SK-N-SH (cell line): ENCODE data around the gene EYA2. TPM values are rescaled to one million over a fixed set of nuclear protein-coding genes. Genes with fewer than 3 reads are reported as not detected.

Source experiments
- CTCF ChIA-PET: fragments of 300-600, 350-600 bp; formaldehyde crosslinking; extraction: SDS; loops from one replicate; lab custom pipeline; 2021; lab: Yijun Ruan, JAX
- POLR2A ChIA-PET: fragments of 350-600 bp; sonication (Branson Sonifier 250); formaldehyde crosslinking; extraction: SDS; loops from one replicate; lab custom pipeline; 2020; ENCODE audit warnings: antibody characterized with exemption, inconsistent platforms; lab: Yijun Ruan, JAX
- DNase-seq: peaks from one replicate; pipeline ENCODE4 v3.0.0; 2012
- H2AFZ ChIP-seq: fragments of 200-600 bp; sonication (generic); 2 replicates; pipeline ENCODE4 v1.8.1; 2016; ENCODE audit warnings: antibody characterized with exemption, mild to moderate bottlenecking, low read depth
- H3F3A ChIP-seq: fragments of 200-600 bp; sonication (generic); replicated peaks from 2 replicates; pipeline ENCODE3; 2016; ENCODE audit warnings: antibody characterized with exemption, mild to moderate bottlenecking; ENCODE audit not compliant: insufficient read depth
- H3K27ac ChIP-seq, 2 experiments: fragments of 200-500 bp in 1 of 2; fragments of 200-600 bp in 1 of 2; sonication (Bioruptor generic) in 1 of 2; sonication (generic), shearing (Covaris generic) in 1 of 2; 2 replicates each; pipeline versions ENCODE4 v1.5.1 to v1.6.1; 2014 to 2016; ENCODE audit warnings: low read depth in 2 of 2, inconsistent platforms in 1 of 2, low read length in 1 of 2, mild to moderate bottlenecking in 1 of 2, mixed read lengths in 1 of 2
- H3K27me3 ChIP-seq: fragments of 200-600 bp; sonication (generic), shearing (Covaris generic); 2 replicates; pipeline ENCODE4 v1.6.1; 2016; ENCODE audit warnings: mixed run types; ENCODE audit not compliant: insufficient read depth
- H3K36me3 ChIP-seq, 2 experiments: fragments of 200-500 bp in 1 of 2; fragments of 200-600 bp in 1 of 2; sonication (Bioruptor generic) in 1 of 2; sonication (generic) in 1 of 2; replicated peaks in 1 of 2; 2 replicates each; pipeline versions ENCODE3 to v1.5.1; 2014 to 2016; ENCODE audit warnings: low read length in 1 of 2, mild to moderate bottlenecking in 1 of 2; ENCODE audit not compliant: insufficient read depth in 2 of 2, control insufficient read depth in 1 of 2
- H3K4me1 ChIP-seq, 2 experiments: fragments of 200-500 bp in 1 of 2; fragments of 200-600 bp in 1 of 2; sonication (Bioruptor generic) in 1 of 2; sonication (generic), shearing (Covaris generic) in 1 of 2; 2 replicates each; pipeline versions ENCODE4 v1.5.1 to v1.6.1; 2014 to 2016; ENCODE audit warnings: low read depth in 1 of 2, low read length in 1 of 2, mixed run types in 1 of 2; ENCODE audit not compliant: insufficient read depth in 2 of 2, control insufficient read depth in 1 of 2
- H3K4me2 ChIP-seq: fragments of 200-600 bp; sonication (generic), shearing (Covaris generic); 2 replicates; pipeline ENCODE4 v1.6.1; 2017; ENCODE audit warnings: mixed run types
- H3K4me3 ChIP-seq, 2 experiments: fragments of 200-500 bp in 1 of 2; fragments of 200-600 bp in 1 of 2; sonication (Bioruptor generic) in 1 of 2; sonication (generic), shearing (Covaris generic) in 1 of 2; 2 replicates each; pipeline versions ENCODE4 v1.5.1 to v1.8.1; 2014 to 2016; ENCODE audit warnings: low read depth in 2 of 2, inconsistent platforms in 1 of 2, low read length in 1 of 2, mild to moderate bottlenecking in 1 of 2, mixed read lengths in 1 of 2, moderate library complexity in 1 of 2
- H3K79me2 ChIP-seq: fragments of 200-600 bp; sonication (generic); 2 replicates; pipeline ENCODE4 v1.8.1; 2017; ENCODE audit warnings: mild to moderate bottlenecking; ENCODE audit not compliant: insufficient read depth
- H3K9ac ChIP-seq: fragments of 200-600 bp; sonication (generic); 2 replicates; pipeline ENCODE4 v1.6.1; 2017; ENCODE audit warnings: mixed run types
- H3K9me2 ChIP-seq: fragments of 200-600 bp; sonication (generic); 2 replicates; pipeline ENCODE4 v1.6.1; 2017; ENCODE audit warnings: mixed run types
- H3K9me3 ChIP-seq: fragments of 200-600 bp; sonication (generic); 2 replicates; pipeline ENCODE4 v1.6.1; 2017; ENCODE audit warnings: mixed run types, mild to moderate bottlenecking, moderate library complexity
- H4K20me1 ChIP-seq: fragments of 200-600 bp; sonication (generic); 2 replicates; pipeline ENCODE4 v1.6.1; 2017; ENCODE audit warnings: mild to moderate bottlenecking, mixed run types; ENCODE audit not compliant: insufficient read depth
- CHD2 ChIP-seq: fragments of 150-350 bp; IDR thresholded peaks from 2 replicates; pipeline ENCODE4 v1.6.1; 2018; ENCODE audit warnings: low read length; ENCODE audit not compliant: partially characterized antibody
- CTCF ChIP-seq: fragments of 200-600 bp; sonication (generic); IDR thresholded peaks from 2 replicates; pipeline ENCODE4 v1.6.1; 2017; ENCODE audit warnings: antibody characterized with exemption, mild to moderate bottlenecking, moderate library complexity
- ELF1 ChIP-seq: IDR thresholded peaks from 2 replicates; pipeline ENCODE4 v1.4.0; 2012
- EP300 ChIP-seq, 2 experiments: IDR thresholded peaks; 2 replicates each; pipeline versions ENCODE4 v1.4.0 to v1.6.1; 2012; ENCODE audit warnings: borderline replicate concordance in 1 of 2, low read depth in 1 of 2, low read length in 1 of 2
- EZH2phosphoT487 ChIP-seq: fragments of 200-600 bp; sonication (generic); IDR thresholded peaks from 2 replicates; pipeline ENCODE4 v1.6.1; 2017; ENCODE audit warnings: low read depth, mixed run types, mild to moderate bottlenecking, antibody characterized with exemption, moderate library complexity, borderline replicate concordance
- FOSL2 ChIP-seq: IDR thresholded peaks from 2 replicates; pipeline ENCODE4 v1.4.0; 2012; ENCODE audit warnings: low read depth, mild to moderate bottlenecking, moderate library complexity, borderline replicate concordance
- FOXJ3 ChIP-seq: sonication (generic); formaldehyde crosslinking; IDR thresholded peaks from 2 replicates; pipeline ENCODE4 v1.5.1; 2020; ENCODE audit warnings: mild to moderate bottlenecking, missing genetic modification reagents
- FOXM1 ChIP-seq: IDR thresholded peaks from 2 replicates; pipeline ENCODE4 v1.4.0; 2012; ENCODE audit warnings: low read depth, mild to moderate bottlenecking
- GATA2 ChIP-seq: sonication (generic); formaldehyde crosslinking; IDR thresholded peaks from 2 replicates; pipeline ENCODE4 v1.5.0; 2020; ENCODE audit warnings: mild to moderate bottlenecking, missing genetic modification reagents
- NFIC ChIP-seq: IDR thresholded peaks from 2 replicates; pipeline ENCODE4 v1.4.0; 2012; ENCODE audit warnings: borderline replicate concordance
- PBX3 ChIP-seq: IDR thresholded peaks from 2 replicates; pipeline ENCODE4; 2012
- POLR2AphosphoS5 ChIP-seq: IDR thresholded peaks from 2 replicates; pipeline ENCODE4 v1.6.1; 2012; ENCODE audit warnings: low read depth, low read length
- RAD21 ChIP-seq: IDR thresholded peaks from 2 replicates; pipeline ENCODE4 v1.6.1; 2012; ENCODE audit warnings: mild to moderate bottlenecking, low read length
- RCOR1 ChIP-seq: fragments of 150-350 bp; IDR thresholded peaks from 2 replicates; pipeline ENCODE4 v1.6.1; 2017; ENCODE audit warnings: antibody characterized with exemption, low read length
- RFX5 ChIP-seq: IDR thresholded peaks from 2 replicates; pipeline ENCODE4 v1.6.1; 2012; ENCODE audit warnings: mild to moderate bottlenecking, improper control_type of control experiment, low read length
- RXRA ChIP-seq: IDR thresholded peaks from 2 replicates; pipeline ENCODE4 v1.4.0; 2012; ENCODE audit warnings: low read depth, mild to moderate bottlenecking, borderline replicate concordance
- SIN3A ChIP-seq: IDR thresholded peaks from 2 replicates; pipeline ENCODE4 v1.6.1; 2012; ENCODE audit warnings: low read depth, mild to moderate bottlenecking, low read length, moderate library complexity, borderline replicate concordance
- SMC3 ChIP-seq: IDR thresholded peaks from 2 replicates; pipeline ENCODE4 v1.6.1; 2012; ENCODE audit warnings: low read depth, low read length, improper control_type of control experiment
- TAF1 ChIP-seq: IDR thresholded peaks from 2 replicates; pipeline ENCODE4 v1.6.1; 2012; ENCODE audit warnings: low read depth, mild to moderate bottlenecking, low read length, moderate library complexity, borderline replicate concordance
- USF1 ChIP-seq: IDR thresholded peaks from 2 replicates; pipeline ENCODE4 v1.4.0; 2012; ENCODE audit warnings: low read depth, borderline replicate concordance
- YY1 ChIP-seq: IDR thresholded peaks from 2 replicates; pipeline ENCODE4 v1.4.0; 2012; ENCODE audit warnings: low read depth, mild to moderate bottlenecking
- ZBTB33 ChIP-seq: IDR thresholded peaks from 2 replicates; pipeline ENCODE4 v1.4.0; 2012; ENCODE audit warnings: low read depth, borderline replicate concordance
- WGBS: methylation state at CpG from one replicate; pipeline ENCODE4 v1.1.6; 2017; ENCODE audit warnings: low lambda C conversion rate; 5-methylcytosine and 5-hydroxymethylcytosine counted together
- polyA plus RNA-seq, 3 experiments: library from polyadenylated mRNA; depleted of rRNA; stranded (reverse); fragments of >200 nt; gene quantifications; 2 replicates each; pipeline ENCODE4 v1.2.3, GENCODE V29; 2012
- TF ChIP-seq, protein P1 (sequence below): IDR thresholded peaks from 2 replicates; pipeline ENCODE4 v1.4.0; 2012; ENCODE audit warnings: low read depth

EYA2 gene
- polyA plus RNA-seq, 1 of the 3 experiments (the other 2 are of a cell fraction): 0.05 TPM

DNA sequence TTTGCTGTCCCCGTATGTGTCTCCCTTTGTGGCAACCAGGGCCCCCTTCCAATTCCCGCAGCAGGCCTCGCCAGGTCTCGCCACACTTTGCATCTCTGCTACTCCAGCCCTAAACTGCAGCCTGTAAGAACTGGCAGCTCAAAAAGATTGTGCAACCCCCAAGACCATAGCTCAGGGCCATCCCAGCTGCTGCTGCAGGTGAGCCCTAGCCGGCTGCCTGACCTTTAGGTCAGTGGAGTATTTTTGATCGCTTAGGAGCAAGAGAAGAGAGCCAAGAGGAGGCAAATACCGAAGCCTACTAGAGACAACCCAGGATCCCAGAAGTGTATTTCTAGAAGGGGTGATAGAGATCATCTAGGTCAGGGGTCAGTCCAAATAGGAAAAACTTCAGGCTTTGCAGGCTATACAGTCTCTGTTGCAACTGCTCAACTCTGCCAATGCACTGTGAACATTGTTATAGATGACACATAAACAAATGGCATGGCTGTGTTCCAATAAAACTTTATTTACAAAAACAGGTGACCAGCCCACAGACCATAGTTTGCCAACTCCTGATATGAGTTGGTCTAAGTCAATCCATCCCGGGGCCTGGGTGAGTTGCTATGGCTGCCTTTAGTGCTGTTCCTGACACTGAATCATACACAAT, 138.4 kb downstream of the EYA2 start:
- H3K9me3 ChIP-seq: no peaks in the 10 kb centered on the region
- no peaks in the 10 kb centered on the region for H3K79me2 ChIP-seq
- no peak overlapping the region for H3K27ac ChIP-seq
- no peak overlapping the region for H2AFZ ChIP-seq
- POLR2A ChIA-PET: no interaction called here
- DNase-seq: no peak
- H3F3A ChIP-seq: no peaks in the 10 kb centered on the region
- no peak overlapping the region for H3K4me2 ChIP-seq
- H3K27me3 ChIP-seq: no peaks in the 10 kb centered on the region
- TF ChIP-seq, protein P1, sequence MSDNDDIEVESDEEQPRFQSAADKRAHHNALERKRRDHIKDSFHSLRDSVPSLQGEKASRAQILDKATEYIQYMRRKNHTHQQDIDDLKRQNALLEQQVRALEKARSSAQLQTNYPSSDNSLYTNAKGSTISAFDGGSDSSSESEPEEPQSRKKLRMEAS: no peak
- no peak for TF ChIP-seq SIN3A
- TF ChIP-seq EP300 (IDR thresholded peaks at IDR 0.05; ENCODE audit: borderline replicate concordance in 1 of 2, low read depth in 1 of 2, low read length in 1 of 2): no peak
- TF ChIP-seq RXRA: no peak
- TF ChIP-seq ZBTB33: no peak
- TF ChIP-seq USF1: no peak
- TF ChIP-seq PBX3: no peak
- no peak for TF ChIP-seq FOXJ3 (CRISPR knock-in tag)
- no peak for TF ChIP-seq FOXM1
- TF ChIP-seq RAD21: no peak
- TF ChIP-seq SMC3: no peak
- TF ChIP-seq TAF1: no peak
- H3K4me3 ChIP-seq: no peak overlapping the region
- H4K20me1 ChIP-seq: no peaks in the 10 kb centered on the region
- H3K4me1 ChIP-seq: peaks cover 0 to 21% of the 10 kb centered on the region in 2 experiments; a peak in 2 of 4 replicates
- WGBS: 72% methylated on average over 8 of the region's 8 CpGs
- no peaks in the 10 kb centered on the region for H3K9me2 ChIP-seq
- CTCF ChIA-PET: no interaction called here
- no peak overlapping the region for H3K9ac ChIP-seq
- no peaks in the 10 kb centered on the region for H3K36me3 ChIP-seq

- Histone ChIP-seq H3K4me1 (peaks cover 0 to 21% of the 10 kb centered on the region in 2 experiments; a peak in 2 of 4 replicates), H3F3A (no peaks in the 10 kb centered on the region), H3K9me2 (no peaks in the 10 kb centered on the region), H4K20me1 (no peaks in the 10 kb centered on the region), H3K27me3 (no peaks in the 10 kb centered on the region), H3K79me2 (no peaks in the 10 kb centered on the region), H3K27ac (no peak overlapping the region), H3K4me2 (no peak overlapping the region), H3K9ac (no peak overlapping the region), H2AFZ (no peak overlapping the region), H3K9me3 (no peaks in the 10 kb centered on the region), H3K4me3 (no peak overlapping the region), H3K36me3 (no peaks in the 10 kb centered on the region)
- POLR2A ChIA-PET: no interaction called here
- CTCF ChIA-PET: no interaction called here
- DNase-seq: no peak
- TF ChIP-seq YY1 (no peak), EZH2phosphoT487 (no peak), RFX5 (no peak), NFIC (no peak), ELF1 (no peak), TAF1 (no peak), GATA2 (CRISPR knock-in tag) (no peak), CHD2 (no peak), RCOR1 (no peak), FOSL2 (no peak), POLR2AphosphoS5 (no peak), CTCF (no peak)
Observed at GRCh38 chr20:47033665-47034064, 139.0 kb downstream of the EYA2 start.
